Measurements from ENCODE around the gene NQO1. TPM values are rescaled to one million over a fixed set of nuclear protein-coding genes. Genes with fewer than 3 reads are reported as not detected.

NQO1 gene
- total and polyA plus RNA-seq, 4 donors, result 0.92 to 5.5 (median 1.9) TPM

GRCh38 chr16:69763599-69763942, 37.2 kb upstream of the NQO1 start:
- Histone ChIP-seq H3K9ac (ENCODE audit: low read depth in 1 of 2, low read length in 2 of 2) (no peak overlapping the region), H3K4me3 (ENCODE audit: low read depth in 1 of 3, low read length in 3 of 3) (peak overlapping the region in 1 of 3 donors; percentile 92), H3K36me3 (ENCODE audit: control insufficient read depth in 4 of 4, insufficient read depth in 3 of 4, low read depth in 1 of 4, low read length in 3 of 4) (no peaks in the 10 kb centered on the region), H3K27ac (ENCODE audit: low read depth in 1 of 2, low read length in 2 of 2) (no peak overlapping the region), H3K9me3 (ENCODE audit: control insufficient read depth in 4 of 4, low read length in 3 of 4) (no peaks in the 10 kb centered on the region), H3K27me3 (ENCODE audit: control insufficient read depth in 4 of 4, insufficient read depth in 4 of 4, low read length in 3 of 4) (no peaks in the 10 kb centered on the region), H3K4me1 (ENCODE audit: control insufficient read depth in 4 of 4, insufficient read depth in 4 of 4, low read length in 3 of 4) (peaks cover 0 to 15% (median 15%) of the 10 kb centered on the region in 4 donors)
- DNase-seq (ENCODE audit: low spot score), result no peak
- 31% methylated on average over 5 of the region's 5 CpGs for WGBS
- TF ChIP-seq GABPA (IDR thresholded peaks at IDR 0.05 in 1 of 2, conservative IDR thresholded peaks at IDR 0.05 in 1 of 2) (no peak), ZBTB33 (IDR thresholded peaks at IDR 0.05) (no peak), CTCF (IDR thresholded peaks at IDR 0.05; ENCODE audit: low read depth, low read length, missing input control) (no peak), EGR1 (IDR thresholded peaks at IDR 0.05; ENCODE audit: low read depth in 2 of 2) (no peak), HNF4A (conservative IDR thresholded peaks at IDR 0.05) (no peak), REST (IDR thresholded peaks at IDR 0.05) (no peak), MAX (IDR thresholded peaks at IDR 0.05) (no peak), JUND (IDR thresholded peaks at IDR 0.05) (no peak), FOXA2 (IDR thresholded peaks at IDR 0.05) (no peak), RAD21 (IDR thresholded peaks at IDR 0.05) (no peak), NR2F2 (IDR thresholded peaks at IDR 0.05) (no peak), YY1 (IDR thresholded peaks at IDR 0.05) (no peak)

- WGBS, result 7% methylated on average over 14 of the region's 14 CpGs
- no peaks in the 10 kb centered on the region for H3K36me3 ChIP-seq (ENCODE audit: control insufficient read depth in 4 of 4, insufficient read depth in 3 of 4, low read depth in 1 of 4, low read length in 3 of 4)
- H3K27me3 ChIP-seq (ENCODE audit: control insufficient read depth in 4 of 4, insufficient read depth in 4 of 4, low read length in 3 of 4), result no peaks in the 10 kb centered on the region
- peaks cover 0 to 15% (median 15%) of the 10 kb centered on the region in 4 donors for H3K4me1 ChIP-seq (ENCODE audit: control insufficient read depth in 4 of 4, insufficient read depth in 4 of 4, low read length in 3 of 4)
- no peak for DNase-seq (ENCODE audit: low spot score)
- H3K4me3 ChIP-seq (ENCODE audit: low read depth in 1 of 3, low read length in 3 of 3), result peak overlapping the region; percentile 92 to 95 (median 95)
- H3K9me3 ChIP-seq (ENCODE audit: control insufficient read depth in 4 of 4, low read length in 3 of 4), result no peaks in the 10 kb centered on the region
- no peak for TF ChIP-seq FOXA2 (IDR thresholded peaks at IDR 0.05)
- no peak for TF ChIP-seq RXRA (IDR thresholded peaks at IDR 0.05)
- no peak for TF ChIP-seq ATF3 (IDR thresholded peaks at IDR 0.05)
- no peak for TF ChIP-seq RAD21 (IDR thresholded peaks at IDR 0.05)
- no peak for TF ChIP-seq NR2F2 (IDR thresholded peaks at IDR 0.05)
- peak overlapping the region; percentile 91 to 95 for H3K9ac ChIP-seq (ENCODE audit: low read depth in 1 of 2, low read length in 2 of 2)
- peak overlapping the region; percentile 79 to 91 for H3K27ac ChIP-seq (ENCODE audit: low read depth in 1 of 2, low read length in 2 of 2)
Measured at GRCh38 chr16:69762814-69763598, 36.6 kb upstream of the NQO1 start.
